HPDE6-E6E7 (cell line): Measurements from ENCODE around the gene ZFHX2.

Experiments used
- DNase-seq: peaks from one replicate; pipeline ENCODE4 v3.0.0; 2011; ENCODE audit warnings: missing footprints; ENCODE audit errors: extremely low spot score

The ZFHX2 gene

GRCh38 chr14:23520899-23521533 lies 30.5 kb downstream of the ZFHX2 start:
- DNase-seq: no peak

- DNase-seq: no peak
Observed at GRCh38 chr14:23518709-23519108, 32.9 kb downstream of the ZFHX2 start.

- no peak for DNase-seq
Observed at GRCh38 chr14:23517650-23518326, 33.8 kb downstream of the ZFHX2 start.

- DNase-seq: no peak
Observed at GRCh38 chr14:23514644-23514957, 37.0 kb downstream of the ZFHX2 start.

- no peak for DNase-seq
Observed at GRCh38 chr14:23513818-23514643, 37.5 kb downstream of the ZFHX2 start.

- DNase-seq: no peak
Observed at GRCh38 chr14:23513005-23513817, 38.4 kb downstream of the ZFHX2 start.

- no peak for DNase-seq
Observed at GRCh38 chr14:23512156-23512555, 39.4 kb downstream of the ZFHX2 start.

GRCh38 chr14:23494223-23494622 lies 57.3 kb downstream of the ZFHX2 start:
- no peak for DNase-seq

GRCh38 chr14:23492618-23493272 lies 58.8 kb downstream of the ZFHX2 start:
- DNase-seq: no peak

- no peak for DNase-seq
Observed at GRCh38 chr14:23487216-23487615, 64.3 kb downstream of the ZFHX2 start.

GRCh38 chr14:23486036-23486435 lies 65.5 kb downstream of the ZFHX2 start:
- no peak for DNase-seq

GRCh38 chr14:23485326-23485725 lies 66.2 kb downstream of the ZFHX2 start:
- no peak for DNase-seq

- DNase-seq: no peak
Observed at GRCh38 chr14:23483236-23483854, 68.2 kb downstream of the ZFHX2 start.

- DNase-seq: no peak
Observed at GRCh38 chr14:23482823-23483148, 68.8 kb downstream of the ZFHX2 start.

- no peak for DNase-seq
Observed at GRCh38 chr14:23481979-23482822, 69.4 kb downstream of the ZFHX2 start.

GRCh38 chr14:23481362-23481970 lies 70.1 kb downstream of the ZFHX2 start:
- DNase-seq: no peak

GRCh38 chr14:23478109-23478759 lies 73.3 kb downstream of the ZFHX2 start:
- peak; percentile 21 for DNase-seq

GRCh38 chr14:23470947-23471346 lies 80.6 kb downstream of the ZFHX2 start:
- DNase-seq: no peak
